Mucosa of gallbladder (tissue), 1 donor: ENCODE results near the gene TCEANC2. TPM values are rescaled to one million over a fixed set of nuclear protein-coding genes. Genes with fewer than 3 reads are reported as not detected.
"Not testable (repeated sequence)": the region's sequence is repeated elsewhere in the genome, so short reads cannot be mapped to it uniquely, and the experiment has no call there.

ENCODE experiments used
- DNase-seq: peaks from one replicate; pipeline ENCODE4 v3.0.0-alpha.2; 2020; ENCODE audit warnings: low spot score
- total RNA-seq: library from RNA; stranded (reverse); gene quantifications from one replicate; pipeline ENCODE4 v1.2.1, GENCODE V29; 2021
- donor health status: DM: no; HTN: no; CAD: no.

Gene TCEANC2
- total RNA-seq, 1 donor from 2014 or later: 6.0 TPM

DNA sequence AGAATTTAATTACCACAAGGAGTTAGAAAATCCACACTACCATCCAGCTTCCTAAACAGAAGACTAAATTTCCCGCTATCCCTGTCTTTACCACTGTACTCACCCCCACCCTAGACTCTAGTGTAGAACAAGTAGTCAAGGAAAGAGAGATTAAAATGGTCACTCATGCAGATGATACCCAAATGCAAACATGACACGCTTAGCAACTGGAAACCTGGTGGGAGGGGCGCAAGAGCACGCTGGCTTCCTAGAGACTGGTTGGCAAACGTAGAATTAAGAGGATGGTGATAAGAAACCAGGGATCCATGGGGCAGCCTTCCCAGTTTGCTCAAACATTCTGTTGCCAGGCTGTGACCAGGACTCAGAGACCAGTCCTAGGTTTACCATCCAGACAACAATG is 25.6 kb upstream of the TCEANC2 start:
- no peak for DNase-seq

DNA sequence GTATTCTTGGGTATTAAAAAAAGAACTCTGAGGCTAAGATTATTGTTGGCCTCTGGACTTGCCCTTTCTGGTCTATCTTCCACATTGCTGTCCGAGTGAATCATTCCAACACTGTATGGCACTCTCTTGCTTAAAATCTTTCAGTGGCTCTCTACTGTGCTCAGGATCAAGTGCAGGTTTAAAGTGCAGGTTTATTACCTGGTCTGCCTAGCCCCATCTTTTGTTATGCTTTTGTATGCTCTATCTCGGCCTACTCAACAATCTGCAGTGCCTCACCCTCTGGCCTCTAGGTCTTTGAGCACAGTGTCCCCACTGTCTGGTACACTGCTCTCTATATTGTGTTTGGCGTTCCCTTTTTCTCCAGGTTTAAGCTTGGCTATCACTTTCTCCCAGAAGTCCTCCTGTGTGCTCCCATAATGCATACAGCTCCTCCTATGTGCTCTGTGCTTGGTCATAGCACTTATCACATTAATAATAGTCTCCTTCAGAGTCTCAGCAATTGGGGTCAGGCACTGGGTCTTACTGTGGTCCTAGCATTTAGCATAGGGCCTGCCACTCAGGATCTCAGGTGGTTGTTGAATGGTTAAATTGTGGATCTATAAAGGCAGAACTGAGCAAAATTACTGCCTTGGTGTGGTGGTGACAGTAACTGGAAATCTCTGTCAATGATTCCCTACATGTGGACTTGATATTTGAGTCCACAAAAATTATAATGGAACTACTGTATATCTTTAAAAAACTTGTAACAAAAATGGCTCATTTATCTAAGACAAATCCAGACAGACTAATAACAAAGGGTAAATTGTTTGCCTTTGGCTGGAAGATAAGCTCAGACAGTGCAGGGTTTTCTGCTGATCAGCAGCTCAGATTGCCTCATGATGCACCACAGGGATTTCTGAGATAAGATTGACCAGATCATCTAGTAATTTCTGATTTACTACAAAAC is 24.8 kb upstream of the TCEANC2 start:
- no peak for DNase-seq

DNA sequence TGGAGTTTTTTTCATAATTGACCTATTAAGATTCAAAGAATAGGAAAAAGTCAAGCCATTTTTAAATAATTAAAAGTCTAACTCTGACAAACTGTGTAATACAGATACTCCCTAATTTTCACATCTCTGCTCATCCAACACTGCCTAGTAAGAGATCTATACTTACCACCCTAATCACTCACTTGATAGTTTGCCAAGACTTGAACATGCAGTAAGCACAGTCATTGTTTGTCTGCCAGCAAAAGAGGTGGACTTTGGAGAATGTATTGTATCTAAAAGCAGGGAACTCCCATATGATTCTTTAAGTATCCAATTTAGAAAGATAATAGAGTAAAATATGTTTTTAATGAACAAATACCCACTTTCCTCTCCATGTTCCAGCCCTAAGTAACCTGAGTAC is 15.9 kb upstream of the TCEANC2 start:
- no peak for DNase-seq

DNA sequence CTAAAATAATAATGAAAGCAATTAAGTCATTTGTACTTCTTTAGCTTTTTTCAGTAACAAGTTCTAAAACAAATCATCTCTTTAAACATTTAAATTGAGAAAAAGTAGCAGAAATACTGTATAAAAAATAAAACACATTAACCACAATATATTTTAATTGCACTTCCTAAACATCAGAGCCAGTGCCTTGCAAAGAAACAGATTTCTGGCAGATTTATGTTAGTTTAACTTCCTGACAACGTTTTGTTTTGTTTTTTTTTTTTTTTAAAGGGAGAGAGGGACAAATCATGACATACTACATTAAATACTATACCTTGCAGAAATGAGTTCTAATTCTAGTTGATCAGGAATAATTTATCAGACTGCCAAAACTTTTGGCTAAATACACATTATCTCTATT is 11.6 kb upstream of the TCEANC2 start:
- no peak for DNase-seq

DNA sequence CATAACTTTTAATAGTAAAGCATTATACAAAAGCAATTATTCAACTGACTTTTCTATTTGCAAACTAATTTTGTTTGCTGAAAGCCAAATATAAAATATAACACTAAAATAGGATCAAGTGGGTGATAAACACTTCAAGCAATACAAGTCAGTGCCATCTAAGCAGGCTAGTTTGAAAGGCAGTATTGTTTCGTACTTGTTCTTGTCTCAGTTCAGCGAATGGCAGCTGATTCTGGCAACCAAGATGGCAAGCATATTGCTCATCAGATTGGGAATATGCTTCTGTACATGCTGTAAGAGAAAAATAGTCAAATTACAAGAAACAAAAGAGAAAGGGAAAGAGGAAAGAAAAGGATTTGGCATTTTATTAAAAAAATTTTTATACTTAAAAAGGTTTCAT is 7.9 kb upstream of the TCEANC2 start:
- DNase-seq: no peak

DNA sequence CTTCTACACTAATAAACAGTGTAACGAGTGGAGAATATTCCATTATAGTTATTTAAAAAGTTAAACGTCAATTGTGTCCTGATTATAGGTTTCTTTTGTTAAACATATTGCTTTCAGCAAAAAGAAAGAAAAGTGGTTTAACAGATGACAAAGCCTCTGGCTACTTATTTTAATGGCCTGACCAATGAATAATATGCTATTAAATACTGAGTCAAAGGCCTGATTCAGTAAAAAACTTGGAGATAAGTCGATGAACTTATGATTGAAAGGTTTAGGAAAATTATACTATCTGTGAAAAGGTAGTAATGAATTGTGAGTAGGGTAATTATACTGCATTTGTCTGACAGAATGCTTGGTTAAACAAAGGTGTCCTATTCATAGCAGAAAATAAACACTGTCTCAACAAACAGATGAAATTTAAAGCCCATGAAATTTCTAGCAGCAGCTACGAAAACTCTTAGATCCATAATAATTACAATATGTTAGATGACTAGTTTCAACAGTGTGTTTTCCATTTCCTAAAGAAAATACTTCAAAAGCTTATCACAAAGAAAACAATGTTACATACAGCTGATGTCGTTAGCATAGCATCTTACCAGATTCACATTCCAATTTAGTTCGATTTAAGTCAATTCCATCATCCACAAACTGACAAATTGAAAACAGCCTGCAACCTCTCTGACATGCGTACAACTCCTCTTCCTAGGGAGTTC is 6.6 kb upstream of the TCEANC2 start:
- DNase-seq: no peak

DNA sequence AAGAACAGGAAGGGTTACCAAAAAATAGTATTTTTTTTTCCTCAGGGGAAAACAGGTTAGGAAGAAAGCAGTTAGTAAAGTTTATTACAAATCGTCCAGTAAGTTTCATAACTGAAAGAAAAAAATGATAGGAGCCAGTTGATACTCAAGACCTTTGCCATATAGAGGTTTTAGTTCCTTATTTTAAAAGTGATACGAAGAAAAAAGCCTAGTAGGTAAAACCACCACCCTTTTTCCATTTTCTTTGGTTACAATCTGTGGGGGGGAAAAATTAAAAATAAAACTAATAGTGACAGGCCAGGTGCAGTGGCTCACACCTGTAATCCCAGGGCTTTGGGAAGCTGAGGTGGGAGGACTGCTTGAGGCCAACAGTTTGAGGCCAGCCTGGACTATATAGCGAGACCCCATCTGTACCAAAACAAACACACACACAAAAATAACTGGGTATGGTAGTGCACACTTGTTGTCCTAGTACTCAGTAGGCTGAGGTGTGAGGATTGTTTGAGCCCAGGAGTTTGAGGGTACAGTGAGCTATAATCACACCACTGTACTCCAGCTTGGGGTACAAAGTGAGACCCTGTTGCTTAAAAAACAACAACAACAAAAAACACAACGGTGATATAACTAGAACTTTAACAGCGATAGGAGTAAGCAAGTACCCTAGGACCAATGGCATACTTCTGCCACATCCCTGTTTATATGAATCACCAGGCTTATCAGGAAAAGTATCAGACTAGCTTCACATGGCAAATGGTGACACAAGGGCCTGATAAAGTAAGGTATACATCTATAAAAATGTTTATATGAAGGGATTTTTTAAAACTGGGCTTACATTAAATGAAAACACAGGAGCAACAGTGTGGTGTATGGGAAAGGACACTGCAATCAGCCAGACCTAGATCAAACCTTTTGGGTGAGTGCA is 5.8 kb upstream of the TCEANC2 start:
- DNase-seq: no peak

DNA sequence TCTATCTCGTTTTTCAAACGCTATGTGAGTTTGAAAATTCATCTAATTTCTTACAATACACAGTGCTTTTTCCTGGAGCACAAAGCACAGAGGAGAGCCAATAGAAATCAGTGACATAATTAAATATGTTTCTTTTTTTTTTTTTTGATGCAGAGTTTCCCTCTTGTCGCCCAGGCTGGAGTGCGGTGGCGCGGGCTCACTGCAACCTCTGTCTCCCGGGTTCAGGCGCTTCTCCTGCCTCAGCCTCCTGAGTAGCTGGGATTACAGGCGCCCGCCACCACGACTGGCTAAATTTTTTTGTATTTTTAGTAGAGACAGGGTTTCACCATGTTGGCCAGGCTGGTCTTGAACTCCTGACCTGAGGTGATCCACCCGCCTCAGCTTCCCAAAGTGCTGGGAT is 3.0 kb upstream of the TCEANC2 start:
- not testable (repeated sequence) for DNase-seq

DNA sequence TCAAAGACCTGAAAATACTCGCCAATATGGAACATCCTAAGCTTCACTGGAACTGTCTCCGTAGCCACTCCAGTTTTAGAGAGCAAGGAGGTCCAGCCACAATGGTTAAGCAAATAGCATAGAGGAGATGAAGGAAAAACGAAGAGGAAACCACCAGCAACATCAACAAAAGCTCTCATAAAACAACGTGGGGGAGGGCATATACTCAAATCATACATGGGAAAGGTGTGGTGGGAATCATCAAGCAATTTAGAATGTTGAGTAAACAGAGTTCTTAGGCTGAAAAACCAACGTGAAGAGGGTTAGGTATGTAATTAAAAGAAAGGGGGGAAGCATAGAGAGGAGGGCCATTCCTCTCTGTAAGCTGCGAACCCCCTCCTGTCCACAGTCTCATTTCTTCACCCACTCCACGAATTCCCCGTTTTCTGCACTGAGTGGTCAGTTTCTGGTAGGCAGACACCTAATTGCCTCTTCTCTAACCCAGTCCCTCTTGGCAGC is 1.4 kb upstream of the TCEANC2 start:
- DNase-seq: no peak

DNA sequence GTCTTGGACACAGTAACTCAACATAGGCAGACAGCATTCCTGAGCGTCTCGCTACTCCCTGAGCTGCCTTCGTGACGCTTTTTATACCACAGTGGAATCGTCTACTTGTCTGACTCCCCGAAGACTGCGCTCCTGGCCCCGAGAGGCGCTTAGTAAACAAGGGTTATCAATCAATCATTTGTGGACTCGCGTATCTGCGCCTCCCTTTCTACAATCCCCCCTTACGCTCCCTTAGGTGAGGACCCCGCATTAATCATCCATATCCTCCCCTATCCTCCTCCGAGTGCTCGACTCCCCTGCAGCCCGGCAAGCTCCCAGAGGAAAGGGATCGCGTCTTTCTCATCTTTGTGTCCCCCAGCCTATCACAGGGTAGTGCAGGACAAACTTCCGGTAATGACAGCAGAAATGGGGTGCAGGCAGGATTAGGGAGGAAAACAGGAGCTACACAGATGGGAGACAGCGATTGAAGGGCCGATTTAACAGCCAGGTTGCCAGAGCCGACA is 926 bp upstream of the TCEANC2 start:
- peak; percentile 41 for DNase-seq

DNA sequence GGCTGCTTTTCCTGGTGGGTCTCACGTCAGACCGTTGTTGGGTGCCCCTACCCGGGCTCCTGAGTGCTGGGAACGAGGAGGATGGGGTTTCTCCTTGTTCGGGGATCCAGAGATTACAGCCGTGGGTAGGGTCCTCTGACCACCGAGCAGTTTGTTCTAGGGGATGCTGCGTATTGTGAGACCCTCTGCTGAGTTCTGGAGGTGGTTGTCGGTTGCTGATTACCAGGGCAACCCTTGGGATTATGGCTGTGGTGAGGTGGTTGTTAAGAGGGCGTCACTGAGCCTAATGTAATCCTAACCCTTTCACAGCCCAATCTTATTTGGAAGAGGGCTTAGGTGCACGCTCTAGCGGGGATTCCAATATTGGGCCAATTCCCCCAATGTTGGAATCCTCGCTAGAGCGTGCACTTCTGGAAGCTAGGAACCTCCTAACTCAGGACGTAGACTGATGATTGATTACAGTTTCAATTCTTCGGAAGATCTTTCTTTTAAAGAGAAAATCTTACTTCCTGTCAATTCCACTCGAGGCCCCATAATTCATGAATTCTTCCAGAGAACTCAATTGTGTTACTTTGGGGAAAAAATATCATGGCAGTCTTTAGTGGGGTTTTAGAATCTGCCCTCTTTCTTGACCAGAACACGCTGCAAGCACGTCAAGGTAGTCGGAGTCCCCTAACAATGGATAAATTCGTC is 483 bp downstream of the TCEANC2 start:
- DNase-seq: no peak

DNA sequence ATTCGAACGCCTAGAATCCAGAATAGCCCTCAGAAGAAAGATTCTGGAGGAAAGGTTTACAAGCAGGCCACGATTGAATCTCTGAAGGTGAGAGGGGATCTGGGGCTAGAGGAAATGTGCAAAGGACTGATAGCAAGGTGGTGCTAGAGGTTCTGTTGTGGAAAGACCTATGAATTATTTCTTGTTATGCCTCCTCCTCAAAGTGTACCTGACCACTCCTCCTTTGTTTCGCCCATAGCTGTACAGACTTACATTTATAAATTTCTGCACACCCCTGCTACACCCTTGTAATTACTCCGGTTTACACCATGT is 986 bp downstream of the TCEANC2 start:
- no peak for DNase-seq

DNA sequence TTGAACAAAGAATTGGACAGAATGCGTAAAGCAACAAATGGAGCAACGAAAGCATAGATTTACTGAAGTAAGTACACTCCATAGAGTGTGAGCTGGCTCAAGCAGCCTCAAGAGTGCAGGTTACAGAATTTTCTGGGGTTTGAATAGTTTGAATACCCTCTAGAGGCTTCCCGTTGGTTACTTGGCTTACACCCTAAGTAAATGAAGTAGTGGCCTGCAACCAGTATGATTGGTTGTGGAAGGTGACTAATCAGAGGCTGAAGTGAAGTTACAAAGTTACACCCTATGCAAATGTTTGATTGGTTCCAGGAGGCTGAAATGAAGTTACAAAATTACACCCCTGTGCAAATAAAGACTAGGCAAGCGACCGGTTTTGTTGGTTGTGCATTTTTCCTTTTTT is 10.9 kb downstream of the TCEANC2 start:
- no peak for DNase-seq

DNA sequence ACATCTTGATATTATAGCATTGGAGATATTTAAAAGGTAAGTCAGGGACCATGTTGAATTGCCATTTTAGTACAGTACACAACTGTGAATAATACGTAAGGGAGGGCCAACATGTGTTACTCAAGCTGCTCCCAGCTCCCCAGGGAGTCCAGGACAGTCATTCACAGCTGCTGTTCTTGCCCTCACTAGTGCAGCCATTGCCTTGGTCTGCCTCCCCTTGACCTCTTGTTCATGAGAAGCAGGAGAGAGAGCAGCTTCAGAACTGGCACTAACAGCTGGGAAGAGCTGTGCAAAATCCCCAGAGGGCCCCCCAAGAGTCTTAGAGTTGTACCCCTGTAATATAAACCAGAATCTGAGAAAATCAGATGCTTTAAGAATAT is 16.4 kb downstream of the TCEANC2 start:
- no peak for DNase-seq

DNA sequence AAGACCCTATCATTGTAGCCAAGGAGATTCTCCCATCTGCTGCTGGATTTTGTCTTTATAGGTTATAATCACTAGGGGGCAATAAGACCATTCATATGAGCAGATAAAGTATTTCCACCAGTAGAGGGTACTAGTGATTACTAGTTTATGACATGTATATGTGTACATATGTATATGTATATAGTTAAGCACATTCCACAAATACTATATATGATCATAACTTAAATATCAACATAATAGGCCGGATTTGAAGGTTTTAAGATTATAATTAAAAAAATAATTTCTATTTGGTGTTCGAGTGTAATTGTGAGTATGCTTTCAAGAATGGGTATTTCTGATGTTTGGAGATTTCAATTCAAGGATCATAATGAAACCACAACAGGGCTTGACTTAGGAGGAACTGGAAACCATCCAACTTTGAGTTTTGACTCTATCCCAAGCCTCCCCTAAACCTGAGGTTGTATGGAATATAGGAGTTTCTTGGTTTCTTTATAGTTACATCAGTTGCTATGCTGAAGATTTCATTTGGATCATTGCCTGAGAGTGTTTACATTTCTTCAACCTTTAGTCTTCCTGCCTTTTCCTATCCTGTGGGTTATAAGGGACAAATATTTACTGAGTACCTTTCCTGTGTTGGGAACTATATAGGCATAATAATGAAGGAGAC is 16.9 kb downstream of the TCEANC2 start:
- DNase-seq: no peak

DNA sequence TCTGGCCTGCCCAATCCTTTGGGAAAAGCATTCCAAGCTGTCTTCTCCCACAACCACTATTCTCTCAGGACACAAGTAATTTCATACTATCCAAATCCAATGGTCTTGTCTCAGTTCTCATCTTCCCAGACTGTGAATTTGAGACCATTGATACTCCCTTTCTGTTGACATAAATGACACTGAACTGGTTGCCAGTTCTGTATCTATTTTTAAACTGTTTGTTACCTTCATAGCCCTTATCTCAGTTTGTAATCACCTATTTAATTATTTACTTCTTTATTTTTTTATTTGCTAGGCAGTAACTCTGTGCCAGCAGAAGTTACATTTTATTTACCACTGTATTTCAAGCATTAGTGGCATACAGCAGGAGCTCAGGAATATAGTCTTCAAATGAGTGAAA is 24.0 kb downstream of the TCEANC2 start:
- no peak for DNase-seq

DNA sequence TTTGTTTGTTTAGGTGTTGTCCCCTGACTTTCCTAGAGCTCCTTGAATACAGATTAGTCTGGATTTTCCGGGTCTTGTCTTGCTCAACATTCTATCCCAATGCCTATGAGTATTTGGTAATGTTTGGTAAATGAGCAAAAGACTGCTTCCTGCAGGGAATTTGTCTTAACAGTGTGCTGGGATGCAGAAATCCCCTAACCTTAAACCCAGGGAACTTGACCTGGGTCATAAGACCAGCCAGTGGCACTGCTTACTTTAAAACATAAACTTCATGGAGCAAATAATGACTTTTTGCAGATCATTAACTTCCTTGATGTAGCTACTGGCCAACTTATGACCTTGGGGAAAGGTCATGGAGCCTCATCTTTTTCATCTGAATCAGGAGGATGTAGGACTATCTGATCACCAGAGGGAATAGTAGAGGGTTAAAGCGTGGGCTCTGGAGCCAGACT is 27.2 kb downstream of the TCEANC2 start:
- no peak for DNase-seq

DNA sequence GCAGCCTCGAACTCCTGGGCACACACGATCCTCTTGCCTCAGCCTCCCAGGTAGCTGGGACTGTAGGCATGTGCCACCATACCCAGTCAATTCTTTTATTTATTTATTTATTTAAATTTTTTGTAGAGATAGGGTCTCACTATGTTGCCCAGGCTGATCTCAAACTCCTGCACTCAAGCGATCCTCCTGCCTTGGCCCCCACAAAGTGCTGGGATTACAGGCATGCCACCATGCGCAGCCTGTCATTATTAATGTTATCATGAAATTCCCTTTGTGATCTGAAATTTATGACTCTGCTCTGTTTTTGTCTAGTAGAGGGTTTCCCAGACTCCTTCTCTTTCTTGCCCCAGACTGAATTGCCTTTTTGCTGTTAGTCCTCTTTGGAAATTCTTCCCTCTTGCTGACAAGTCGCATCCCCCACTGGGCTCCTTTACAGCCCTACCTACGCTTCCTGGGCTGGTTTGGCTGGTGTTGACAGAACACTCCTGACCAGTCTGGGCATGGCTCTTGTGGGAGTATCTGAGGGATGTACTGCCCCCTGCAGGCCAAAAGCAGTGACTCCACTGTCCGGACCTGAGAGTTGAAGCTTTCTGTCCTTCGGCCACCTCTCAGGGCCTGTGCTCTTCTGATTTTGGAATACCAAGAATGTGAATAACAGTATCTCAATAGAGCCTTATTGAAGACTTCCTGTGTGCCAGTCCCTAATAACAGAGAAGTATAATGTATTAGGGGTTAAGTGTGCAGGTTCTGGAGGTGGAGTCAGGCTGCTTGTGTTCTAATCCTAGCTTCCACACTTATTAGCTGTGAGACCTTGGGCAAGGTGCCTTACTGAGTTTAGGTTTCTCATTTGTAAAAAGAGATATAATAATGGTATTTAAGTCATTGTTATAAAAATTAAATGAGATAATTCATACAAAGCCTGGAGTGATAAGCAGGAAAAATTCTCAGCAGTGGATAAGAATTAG is 28.2 kb downstream of the TCEANC2 start:
- peak; percentile 72 for DNase-seq

DNA sequence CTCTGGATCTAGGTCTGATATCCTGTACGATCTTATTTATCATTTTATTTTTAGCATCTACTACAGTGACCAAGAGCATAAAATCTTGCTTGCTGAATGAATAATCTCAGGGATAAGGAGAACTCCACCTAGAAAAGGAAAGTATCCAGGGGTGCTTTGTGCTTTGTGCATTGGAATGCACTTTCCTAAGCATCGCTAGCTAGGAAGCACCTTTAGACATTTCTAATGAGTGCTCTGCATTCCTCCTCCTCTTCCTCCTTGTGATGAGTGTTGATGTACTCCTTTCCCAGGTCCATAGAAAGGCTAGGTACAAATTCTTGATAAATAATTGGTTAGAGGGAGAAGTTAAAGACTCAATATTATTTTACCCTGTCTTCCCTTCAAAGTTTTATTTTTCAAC is 31.4 kb downstream of the TCEANC2 start:
- DNase-seq: no peak
